K562 (cell line): ENCODE results near the gene THAP12. TPM values are rescaled to one million over a fixed set of nuclear protein-coding genes. Genes with fewer than 3 reads are reported as not detected.

Experiments
- ATAC-seq: fragments of 200-7000 bp; cut with Tn5 transposase; 3 replicates; pipeline ENCODE4 v1.9.1; 2020; ENCODE audit warnings: moderate library complexity
- BruUV-seq: library from RNA; stranded (reverse); fragments of 400-500 nt; replicated peaks from 2 replicates; lab custom pipeline; 2021; lab: Mats Ljungman, UMichigan
- CTCF ChIA-PET: fragments of 300-600 bp; formaldehyde crosslinking; extraction: SDS; loops from one replicate; lab custom pipeline; 2021; ENCODE audit warnings: low intra/inter-chr PET ratio; lab: Yijun Ruan, JAX
- POLR2A ChIA-PET: fragments of 300-600, 350-650 bp; sonication (Branson Sonifier 250); formaldehyde crosslinking; extraction: SDS; loops from one replicate; lab custom pipeline; 2021; ENCODE audit warnings: antibody characterized with exemption, inconsistent platforms; lab: Yijun Ruan, JAX
- DNase-seq, 4 experiments: peaks; one replicate each; pipeline versions ENCODE4 v3.0.0 to v3.0.0-alpha.2; 2011 to 2018; ENCODE audit warnings: low spot score in 3 of 4, mixed read lengths in 3 of 4; ENCODE audit errors: extremely low read depth in 1 of 4
- FAIRE-seq: peaks from 2 replicates; lab custom pipeline; 2011; peaks lifted over from hg19 to GRCh38; lab: Jason Lieb, UNC
- H2AFZ ChIP-seq: 2 replicates; pipeline ENCODE4 v1.6.0; 2011; ENCODE audit warnings: low read depth, low read length, control low read depth, inconsistent platforms
- H3K27ac ChIP-seq: fragments of 200-600 bp; 3 replicates; pipeline ENCODE4 v1.8.0; 2011; ENCODE audit warnings: low read depth, mild to moderate bottlenecking, control low read depth, inconsistent platforms, low read length, moderate library complexity, mixed read lengths; ENCODE audit errors: extremely low read depth
- H3K27me3 ChIP-seq, 2 experiments: fragments of 300-600 bp in 1 of 2; 2 replicates in 1 of 2; 3 replicates in 1 of 2; pipeline versions ENCODE4 v1.6.0 to v1.8.0; 2011; ENCODE audit warnings: inconsistent platforms in 2 of 2, low read length in 2 of 2, mild to moderate bottlenecking in 1 of 2, mixed read lengths in 1 of 2, moderate library complexity in 1 of 2; ENCODE audit not compliant: control insufficient read depth in 2 of 2, insufficient read depth in 2 of 2
- H3K36me3 ChIP-seq: fragments of 300-600 bp; 3 replicates; pipeline ENCODE4 v1.8.0; 2011; ENCODE audit warnings: mild to moderate bottlenecking, low read length, inconsistent platforms; ENCODE audit not compliant: control insufficient read depth, insufficient read depth
- H3K4me1 ChIP-seq, 2 experiments: fragments of 200-600 bp in 1 of 2; replicated peaks in 1 of 2; 2 replicates in 1 of 2; 3 replicates in 1 of 2; pipeline versions ENCODE4 v1.5.1 to v1.8.0; 2011; ENCODE audit warnings: inconsistent platforms in 2 of 2, low read length in 2 of 2, mild to moderate bottlenecking in 1 of 2, mixed read lengths in 1 of 2, moderate library complexity in 1 of 2; ENCODE audit not compliant: control insufficient read depth in 2 of 2, insufficient read depth in 2 of 2
- H3K4me2 ChIP-seq: 2 replicates; pipeline ENCODE4 v1.6.1; 2011; ENCODE audit warnings: low read length, control low read depth, inconsistent platforms, mixed read lengths; ENCODE audit not compliant: insufficient read depth
- H3K4me3 ChIP-seq: fragments of 200-600 bp; sonication (generic), shearing (Covaris generic); 2 replicates; pipeline ENCODE4 v1.5.1; 2016; ENCODE audit warnings: control low read depth, inconsistent platforms
- H3K79me2 ChIP-seq: fragments of 200-600 bp; 3 replicates; pipeline ENCODE4 v1.8.0; 2011; ENCODE audit warnings: low read length, inconsistent platforms; ENCODE audit not compliant: control insufficient read depth, insufficient read depth
- H3K9ac ChIP-seq, 2 experiments: 2 replicates each; pipeline versions ENCODE4 v1.6.0 to v1.6.1; 2011; ENCODE audit warnings: low read depth in 2 of 2, low read length in 2 of 2, control low read depth in 1 of 2, inconsistent platforms in 1 of 2, mild to moderate bottlenecking in 1 of 2, mixed read lengths in 1 of 2; ENCODE audit not compliant: insufficient read depth in 1 of 2
- H3K9me1 ChIP-seq: one replicate; pipeline ENCODE4 v1.6.0; 2011; ENCODE audit warnings: inconsistent platforms, mild to moderate bottlenecking, low read length, moderate library complexity; ENCODE audit not compliant: control insufficient read depth, insufficient read depth
- H3K9me3 ChIP-seq: replicated peaks from 2 replicates; pipeline ENCODE4 v1.5.1; 2011; ENCODE audit warnings: low read depth, low read length, inconsistent platforms; ENCODE audit not compliant: control insufficient read depth, insufficient read depth
- H4K20me1 ChIP-seq: replicated peaks from 2 replicates; pipeline ENCODE4 v1.6.1; 2011; ENCODE audit warnings: low read length, inconsistent platforms, mixed read lengths; ENCODE audit not compliant: control insufficient read depth, insufficient read depth
- CBX8 ChIP-seq: fragments of 200-600 bp; sonication (generic); IDR thresholded peaks from 2 replicates; pipeline ENCODE4 v1.6.1; 2012; ENCODE audit warnings: borderline replicate concordance, mixed run types, low read depth, mild to moderate bottlenecking, moderate library complexity, mixed read lengths, low read length, control low read depth, inconsistent platforms; ENCODE audit not compliant: poor library complexity, severe bottlenecking; ENCODE audit errors: extremely low read depth
- CHD4 ChIP-seq: fragments of 200-600 bp; sonication (generic); IDR thresholded peaks from 3 replicates; pipeline ENCODE4 v1.6.1; 2012; ENCODE audit warnings: low read depth, mild to moderate bottlenecking, mixed read lengths, low read length, inconsistent platforms; ENCODE audit not compliant: insufficient read depth, insufficient replicate concordance, poor library complexity, severe bottlenecking
- HDAC6 ChIP-seq: IDR thresholded peaks from 2 replicates; pipeline ENCODE4 v1.6.1; 2012; ENCODE audit warnings: low read depth, mild to moderate bottlenecking, control low read depth, inconsistent platforms, low read length, moderate library complexity
- NBN ChIP-seq: fragments of 450-650 bp; IDR thresholded peaks from 2 replicates; pipeline ENCODE4 v1.6.1; 2016; ENCODE audit warnings: low read depth, mild to moderate bottlenecking
- NFRKB ChIP-seq: fragments of 450-650 bp; IDR thresholded peaks from 2 replicates; pipeline ENCODE4 v1.6.1; 2016; ENCODE audit warnings: low read depth
- PYGO2 ChIP-seq: fragments of 450-650 bp; IDR thresholded peaks from 2 replicates; pipeline ENCODE4 v1.6.1; 2016; ENCODE audit warnings: mild to moderate bottlenecking, missing genetic modification characterization, moderate library complexity, missing compliant biosample characterization
- YY1 ChIP-seq, 3 experiments: IDR thresholded peaks; 2 replicates each; pipeline ENCODE4 v1.6.1; 2011; ENCODE audit warnings: low read length in 2 of 3, mild to moderate bottlenecking in 2 of 3, moderate library complexity in 2 of 3, borderline replicate concordance in 1 of 3, control low read depth in 1 of 3, low read depth in 1 of 3; ENCODE audit not compliant: insufficient read depth in 3 of 3, insufficient replicate concordance in 2 of 3, control insufficient read depth in 1 of 3, insufficient read length in 1 of 3; ENCODE audit errors: extremely low read depth in 1 of 3
- ZNF311 ChIP-seq: fragments of 250-450 bp; sonication (Bioruptor Pico); IDR thresholded peaks from 2 replicates; pipeline ENCODE4 v1.4.0; 2020; ENCODE audit warnings: mild to moderate bottlenecking, moderate library complexity
- WGBS: fragments of 100-300 bp; shearing (Covaris generic); methylation state at CpG from one replicate; pipeline ENCODE4 v1.1.6; 2016; ENCODE audit warnings: low coverage, mixed read lengths; ENCODE audit not compliant: insufficient coverage; ENCODE audit errors: missing lambda C conversion rate; 5-methylcytosine and 5-hydroxymethylcytosine counted together
- in situ Hi-C: fragments of 300-500 bp; cut with MboI; formaldehyde crosslinking; loops from 4 replicates; pipeline ENCODE4 v1.15.0; 2018; ENCODE audit warnings: inconsistent platforms, mixed read lengths
- intact Hi-C: fragments of 100-400 bp; cut with micrococcal nuclease; formaldehyde crosslinking; loops from 2 replicates; pipeline ENCODE4 v1.14.2; 2022
- polyA plus RNA-seq, 8 experiments: library from polyadenylated mRNA; depleted of rRNA in 4 of 8; stranded (reverse) in 5 of 8; unstranded in 3 of 8; fragments of >200 nt; fragmentation: Nextera tagmentation in 2 of 8; fragmentation: Illumina TruSeq in 1 of 8; extraction: Ambion mirVana in 2 of 8; extraction: Trizol in 1 of 8; gene quantifications; 2 replicates each; pipeline versions ENCODE4 v1.2.1 to v1.2.3, GENCODE V29; 2011 to 2014; ENCODE audit warnings: inconsistent platforms in 1 of 8, missing spikeins in 1 of 8
- total RNA-seq, 7 experiments: library from RNA; depleted of rRNA in 6 of 7; stranded (reverse); fragments of >200 nt in 6 of 7; fragmentation: Illumina TruSeq in 2 of 7; extraction: Trizol in 2 of 7; gene quantifications; 2 replicates each; pipeline versions ENCODE4 v1.2.1 to v1.2.3, GENCODE V29; 2011 to 2021; ENCODE audit warnings: low replicate concordance in 1 of 7
- TF ChIP-seq, protein P1 (sequence below): fragments of 250-450 bp; sonication (Bioruptor Pico); IDR thresholded peaks from 2 replicates; pipeline ENCODE4 v1.5.0; 2020; ENCODE audit warnings: mild to moderate bottlenecking
- TF ChIP-seq, protein P2 (sequence below), 2 experiments: fragments of 450-650 bp; conservative IDR thresholded peaks; 2 replicates each; pipeline ENCODE4 v1.6.1; 2017; ENCODE audit warnings: mild to moderate bottlenecking in 2 of 2, moderate library complexity in 2 of 2
- TF ChIP-seq, protein P3 (sequence below), 2 experiments: fragments of 450-650 bp in 1 of 2; sonication (generic) in 1 of 2; formaldehyde crosslinking; conservative IDR thresholded peaks; 2 replicates each; pipeline versions ENCODE4 v1.4.0 to v1.8.1; 2020 to 2022; ENCODE audit warnings: mild to moderate bottlenecking in 1 of 2, missing genetic modification reagents in 1 of 2
- TF ChIP-seq, protein P4 (sequence below): sonication (generic); formaldehyde crosslinking; IDR thresholded peaks from 2 replicates; pipeline ENCODE4 v1.8.0; 2022; ENCODE audit warnings: mild to moderate bottlenecking, missing genetic modification reagents, borderline replicate concordance

Gene THAP12
- total and polyA plus RNA-seq, 9 of the 15 experiments (the other 6 are each of a cell fraction or from before 2014, with no cell fraction given): 28.1 to 103 (median 57.8) TPM

DNA sequence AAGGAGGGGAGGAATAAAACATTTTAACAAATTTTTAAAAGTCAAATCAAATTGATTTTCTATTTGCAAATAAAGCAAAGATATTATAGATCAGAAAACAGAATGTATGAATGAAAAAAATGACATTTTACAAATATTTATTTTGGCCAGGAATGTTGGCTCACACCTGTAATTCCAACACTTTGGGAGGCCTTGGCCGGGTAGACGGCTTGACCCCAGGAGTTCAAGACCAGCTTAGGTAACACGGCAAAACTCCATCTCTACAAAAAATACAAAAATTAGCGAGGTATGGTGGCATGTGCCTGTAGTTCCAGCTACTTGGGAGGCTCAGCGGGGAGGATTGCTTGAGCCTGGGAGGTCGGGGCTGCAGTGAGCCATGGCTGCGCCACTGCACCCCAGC lies 18.2 kb downstream of the THAP12 start:
- BruUV-seq: no TSS peak
- no peak for TF ChIP-seq NFRKB
- no peak for TF ChIP-seq NBN
- TF ChIP-seq PYGO2 (tag): no peak
- TF ChIP-seq, protein P1, sequence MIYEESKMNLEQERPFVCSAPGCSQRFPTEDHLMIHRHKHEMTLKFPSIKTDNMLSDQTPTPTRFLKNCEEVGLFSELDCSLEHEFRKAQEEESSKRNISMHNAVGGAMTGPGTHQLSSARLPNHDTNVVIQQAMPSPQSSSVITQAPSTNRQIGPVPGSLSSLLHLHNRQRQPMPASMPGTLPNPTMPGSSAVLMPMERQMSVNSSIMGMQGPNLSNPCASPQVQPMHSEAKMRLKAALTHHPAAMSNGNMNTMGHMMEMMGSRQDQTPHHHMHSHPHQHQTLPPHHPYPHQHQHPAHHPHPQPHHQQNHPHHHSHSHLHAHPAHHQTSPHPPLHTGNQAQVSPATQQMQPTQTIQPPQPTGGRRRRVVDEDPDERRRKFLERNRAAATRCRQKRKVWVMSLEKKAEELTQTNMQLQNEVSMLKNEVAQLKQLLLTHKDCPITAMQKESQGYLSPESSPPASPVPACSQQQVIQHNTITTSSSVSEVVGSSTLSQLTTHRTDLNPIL (CRISPR knock-in tag): no peak
- TF ChIP-seq CBX8: no peak
- no peak for TF ChIP-seq ZNF311
- TF ChIP-seq CHD4: no peak
- TF ChIP-seq, protein P2, sequence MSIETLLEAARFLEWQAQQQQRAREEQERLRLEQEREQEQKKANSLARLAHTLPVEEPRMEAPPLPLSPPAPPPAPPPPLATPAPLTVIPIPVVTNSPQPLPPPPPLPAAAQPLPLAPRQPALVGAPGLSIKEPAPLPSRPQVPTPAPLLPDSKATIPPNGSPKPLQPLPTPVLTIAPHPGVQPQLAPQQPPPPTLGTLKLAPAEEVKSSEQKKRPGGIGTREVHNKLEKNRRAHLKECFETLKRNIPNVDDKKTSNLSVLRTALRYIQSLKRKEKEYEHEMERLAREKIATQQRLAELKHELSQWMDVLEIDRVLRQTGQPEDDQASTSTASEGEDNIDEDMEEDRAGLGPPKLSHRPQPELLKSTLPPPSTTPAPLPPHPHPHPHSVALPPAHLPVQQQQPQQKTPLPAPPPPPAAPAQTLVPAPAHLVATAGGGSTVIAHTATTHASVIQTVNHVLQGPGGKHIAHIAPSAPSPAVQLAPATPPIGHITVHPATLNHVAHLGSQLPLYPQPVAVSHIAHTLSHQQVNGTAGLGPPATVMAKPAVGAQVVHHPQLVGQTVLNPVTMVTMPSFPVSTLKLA (conservative IDR thresholded peaks at IDR 0.05): no peak
- TF ChIP-seq, protein P3, sequence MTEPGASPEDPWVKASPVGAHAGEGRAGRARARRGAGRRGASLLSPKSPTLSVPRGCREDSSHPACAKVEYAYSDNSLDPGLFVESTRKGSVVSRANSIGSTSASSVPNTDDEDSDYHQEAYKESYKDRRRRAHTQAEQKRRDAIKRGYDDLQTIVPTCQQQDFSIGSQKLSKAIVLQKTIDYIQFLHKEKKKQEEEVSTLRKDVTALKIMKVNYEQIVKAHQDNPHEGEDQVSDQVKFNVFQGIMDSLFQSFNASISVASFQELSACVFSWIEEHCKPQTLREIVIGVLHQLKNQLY (CRISPR knock-in tag; conservative IDR thresholded peaks at IDR 0.05): no peak
- TF ChIP-seq, protein P4, sequence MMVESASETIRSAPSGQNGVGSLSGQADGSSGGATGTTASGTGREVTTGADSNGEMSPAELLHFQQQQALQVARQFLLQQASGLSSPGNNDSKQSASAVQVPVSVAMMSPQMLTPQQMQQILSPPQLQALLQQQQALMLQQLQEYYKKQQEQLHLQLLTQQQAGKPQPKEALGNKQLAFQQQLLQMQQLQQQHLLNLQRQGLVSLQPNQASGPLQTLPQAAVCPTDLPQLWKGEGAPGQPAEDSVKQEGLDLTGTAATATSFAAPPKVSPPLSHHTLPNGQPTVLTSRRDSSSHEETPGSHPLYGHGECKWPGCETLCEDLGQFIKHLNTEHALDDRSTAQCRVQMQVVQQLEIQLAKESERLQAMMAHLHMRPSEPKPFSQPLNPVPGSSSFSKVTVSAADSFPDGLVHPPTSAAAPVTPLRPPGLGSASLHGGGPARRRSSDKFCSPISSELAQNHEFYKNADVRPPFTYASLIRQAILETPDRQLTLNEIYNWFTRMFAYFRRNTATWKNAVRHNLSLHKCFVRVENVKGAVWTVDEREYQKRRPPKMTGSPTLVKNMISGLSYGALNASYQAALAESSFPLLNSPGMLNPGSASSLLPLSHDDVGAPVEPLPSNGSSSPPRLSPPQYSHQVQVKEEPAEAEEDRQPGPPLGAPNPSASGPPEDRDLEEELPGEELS (CRISPR knock-in tag): no peak
- no peak for TF ChIP-seq HDAC6
- no peak for TF ChIP-seq YY1 (IDR thresholded peaks at IDR 0.05; ENCODE audit: borderline replicate concordance in 1 of 3, control insufficient read depth in 1 of 3, extremely low read depth in 1 of 3, insufficient read depth in 3 of 3, insufficient read length in 1 of 3, insufficient replicate concordance in 2 of 3, low read depth in 1 of 3, low read length in 2 of 3)

More for the DNA sequence above, 18.2 kb downstream of the THAP12 start:
- intact Hi-C loops (no loop called here), in situ Hi-C loops (no loop called here)
- no peak for FAIRE-seq
- H2AFZ ChIP-seq: no peak overlapping the region
- no peak overlapping the region for H3K27ac ChIP-seq
- no peak overlapping the region for H3K4me3 ChIP-seq
- H3K27me3 ChIP-seq: no peaks in the 10 kb centered on the region
- 93% methylated on average over 7 of the region's 7 CpGs for WGBS
- H3K79me2 ChIP-seq: peaks cover 37% of the 10 kb centered on the region
- H3K9ac ChIP-seq: no peak overlapping the region
- H3K4me2 ChIP-seq: no peak overlapping the region
- no peaks in the 10 kb centered on the region for H3K9me1 ChIP-seq
- POLR2A ChIA-PET: interaction anchor here (0.7 kb wide), 1 partner anchor 12 kb away, joined by 3 read pairs; no protein-coding TSS in a partner anchor
- ATAC-seq: no peak
- no peaks in the 10 kb centered on the region for H4K20me1 ChIP-seq
- CTCF ChIA-PET: no interaction called here
- peaks cover 9 to 15% of the 10 kb centered on the region in 2 experiments; a peak in 3 of 5 replicates for H3K4me1 ChIP-seq
- DNase-seq: no peak
- peaks cover 52% of the 10 kb centered on the region for H3K36me3 ChIP-seq
- no peaks in the 10 kb centered on the region for H3K9me3 ChIP-seq
